SK-N-SH treated with all-trans-retinoic acid at 6 μM for 48 hours (cell line): Measurements from ENCODE around the gene MIER1.

Experiments used
- CSDC2 ChIP-seq: fragments of 250-450 bp; sonication (Bioruptor Pico); IDR thresholded peaks from 2 replicates; pipeline ENCODE4 v1.5.0; 2020; ENCODE audit warnings: mild to moderate bottlenecking, moderate library complexity
- ESRRG ChIP-seq: fragments of 250-450 bp; sonication (Bioruptor Pico); IDR thresholded peaks from 2 replicates; pipeline ENCODE4 v1.6.1; 2021; ENCODE audit warnings: mild to moderate bottlenecking
- GLIS3 ChIP-seq: fragments of 250-450 bp; sonication (Bioruptor Pico); IDR thresholded peaks from 2 replicates; pipeline ENCODE4 v1.5.0; 2020; ENCODE audit warnings: mild to moderate bottlenecking, moderate library complexity
- OSR1 ChIP-seq: fragments of 250-450 bp; sonication (Bioruptor Pico); IDR thresholded peaks from 2 replicates; pipeline ENCODE4 v1.8.0; 2022; ENCODE audit warnings: moderate library complexity, mild to moderate bottlenecking, inconsistent platforms
- RARB ChIP-seq: fragments of 250-450 bp; sonication (Bioruptor Pico); IDR thresholded peaks from 2 replicates; pipeline ENCODE4 v1.8.0; 2021; ENCODE audit warnings: mild to moderate bottlenecking, moderate library complexity
- TCF4 ChIP-seq: fragments of 250-450 bp; sonication (Bioruptor Pico); IDR thresholded peaks from 2 replicates; pipeline ENCODE4 v1.8.0; 2021; ENCODE audit warnings: mild to moderate bottlenecking, moderate library complexity, borderline replicate concordance
- ZFP3 ChIP-seq: fragments of 250-450 bp; sonication (Bioruptor Pico); IDR thresholded peaks from 2 replicates; pipeline ENCODE4 v1.5.0; 2020; ENCODE audit warnings: mild to moderate bottlenecking, moderate library complexity
- ZFP30 ChIP-seq: fragments of 450-650 bp; formaldehyde crosslinking; IDR thresholded peaks from 2 replicates; pipeline ENCODE4 v1.5.0; 2022; ENCODE audit warnings: mild to moderate bottlenecking, moderate library complexity
- ZNF565 ChIP-seq: fragments of 450-650 bp; formaldehyde crosslinking; conservative IDR thresholded peaks from 2 replicates; pipeline ENCODE4 v1.5.0; 2020; ENCODE audit warnings: low read depth, mild to moderate bottlenecking, moderate library complexity
- TF ChIP-seq, protein P1 (sequence below): fragments of 250-450 bp; sonication (Bioruptor Pico); IDR thresholded peaks from 2 replicates; pipeline ENCODE4 v1.8.0; 2020; ENCODE audit warnings: mild to moderate bottlenecking, moderate library complexity, borderline replicate concordance
- TF ChIP-seq, protein P2 (sequence below): fragments of 250-450 bp; sonication (Bioruptor Pico); IDR thresholded peaks from 2 replicates; pipeline ENCODE4 v1.8.0; 2021; ENCODE audit warnings: low read depth, mild to moderate bottlenecking, moderate library complexity, borderline replicate concordance

DNA sequence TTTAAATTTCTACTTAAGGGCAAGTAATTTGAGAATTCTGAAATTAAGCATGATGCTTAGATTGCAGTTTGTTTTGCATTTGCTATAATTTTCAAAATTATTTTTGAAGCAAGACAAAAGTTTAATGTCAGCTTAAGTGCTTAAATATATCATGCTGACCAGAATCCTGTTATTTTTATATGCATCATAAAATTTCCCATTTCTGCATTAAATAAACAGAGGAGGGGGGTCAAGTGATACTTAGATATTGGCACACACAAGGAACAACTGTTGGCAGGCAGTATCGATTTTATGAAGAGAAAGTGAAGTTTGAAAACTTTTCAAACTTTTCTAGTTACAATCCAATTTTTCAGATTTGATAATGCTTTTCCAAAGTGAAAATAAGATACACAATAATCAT is 61.0 kb downstream of the MIER1 start:
- TF ChIP-seq GLIS3 (CRISPR knock-in tag) (no peak), ZNF565 (CRISPR knock-in tag) (no peak), OSR1 (CRISPR knock-in tag) (no peak), ZFP3 (CRISPR knock-in tag) (no peak), ESRRG (CRISPR knock-in tag) (no peak), RARB (CRISPR knock-in tag) (no peak), ZFP30 (CRISPR knock-in tag) (no peak), TCF4 (CRISPR knock-in tag) (no peak), CSDC2 (CRISPR knock-in tag) (no peak)
- TF ChIP-seq, protein P1, sequence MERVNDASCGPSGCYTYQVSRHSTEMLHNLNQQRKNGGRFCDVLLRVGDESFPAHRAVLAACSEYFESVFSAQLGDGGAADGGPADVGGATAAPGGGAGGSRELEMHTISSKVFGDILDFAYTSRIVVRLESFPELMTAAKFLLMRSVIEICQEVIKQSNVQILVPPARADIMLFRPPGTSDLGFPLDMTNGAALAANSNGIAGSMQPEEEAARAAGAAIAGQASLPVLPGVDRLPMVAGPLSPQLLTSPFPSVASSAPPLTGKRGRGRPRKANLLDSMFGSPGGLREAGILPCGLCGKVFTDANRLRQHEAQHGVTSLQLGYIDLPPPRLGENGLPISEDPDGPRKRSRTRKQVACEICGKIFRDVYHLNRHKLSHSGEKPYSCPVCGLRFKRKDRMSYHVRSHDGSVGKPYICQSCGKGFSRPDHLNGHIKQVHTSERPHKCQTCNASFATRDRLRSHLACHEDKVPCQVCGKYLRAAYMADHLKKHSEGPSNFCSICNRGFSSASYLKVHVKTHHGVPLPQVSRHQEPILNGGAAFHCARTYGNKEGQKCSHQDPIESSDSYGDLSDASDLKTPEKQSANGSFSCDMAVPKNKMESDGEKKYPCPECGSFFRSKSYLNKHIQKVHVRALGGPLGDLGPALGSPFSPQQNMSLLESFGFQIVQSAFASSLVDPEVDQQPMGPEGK (CRISPR knock-in tag) = no peak
- TF ChIP-seq, protein P2, sequence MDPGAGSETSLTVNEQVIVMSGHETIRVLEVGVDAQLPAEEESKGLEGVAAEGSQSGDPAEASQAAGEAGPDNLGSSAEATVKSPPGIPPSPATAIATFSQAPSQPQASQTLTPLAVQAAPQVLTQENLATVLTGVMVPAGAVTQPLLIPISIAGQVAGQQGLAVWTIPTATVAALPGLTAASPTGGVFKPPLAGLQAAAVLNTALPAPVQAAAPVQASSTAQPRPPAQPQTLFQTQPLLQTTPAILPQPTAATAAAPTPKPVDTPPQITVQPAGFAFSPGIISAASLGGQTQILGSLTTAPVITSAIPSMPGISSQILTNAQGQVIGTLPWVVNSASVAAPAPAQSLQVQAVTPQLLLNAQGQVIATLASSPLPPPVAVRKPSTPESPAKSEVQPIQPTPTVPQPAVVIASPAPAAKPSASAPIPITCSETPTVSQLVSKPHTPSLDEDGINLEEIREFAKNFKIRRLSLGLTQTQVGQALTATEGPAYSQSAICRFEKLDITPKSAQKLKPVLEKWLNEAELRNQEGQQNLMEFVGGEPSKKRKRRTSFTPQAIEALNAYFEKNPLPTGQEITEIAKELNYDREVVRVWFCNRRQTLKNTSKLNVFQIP = no peak
